Measurements from ENCODE around the gene RBMS1.

DNA sequence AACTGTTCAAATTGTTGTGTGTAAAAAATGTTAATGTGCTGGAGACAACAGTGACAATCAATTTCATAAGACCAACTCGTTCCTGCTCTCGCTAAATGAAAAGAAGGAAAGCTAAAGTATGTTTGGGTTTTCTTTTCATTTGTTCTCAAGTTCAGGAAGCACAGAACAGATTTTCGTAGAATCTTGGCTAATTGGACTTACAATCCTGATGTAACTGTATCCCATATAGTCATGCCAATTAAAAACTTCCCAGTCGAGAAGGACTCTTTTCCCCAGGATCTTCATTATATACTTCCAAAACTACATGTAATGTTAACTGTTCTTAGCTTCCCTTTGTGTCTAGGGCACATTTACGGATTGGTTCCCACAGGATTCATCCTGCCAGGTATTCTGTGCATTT, 158.2 kb downstream of the RBMS1 start:
- TF ChIP-seq POLR2A (IDR thresholded peaks at IDR 0.05; ENCODE audit: low read depth, low read length) (no peak), SMC3 (IDR thresholded peaks at IDR 0.05; ENCODE audit: low read depth, low read length) (no peak), CEBPB (IDR thresholded peaks at IDR 0.05; ENCODE audit: low read depth, low read length) (no peak), RAD21 (IDR thresholded peaks at IDR 0.05; ENCODE audit: low read length) (no peak), MAZ (IDR thresholded peaks at IDR 0.05; ENCODE audit: borderline replicate concordance, low read depth, low read length) (no peak), CHD1 (IDR thresholded peaks at IDR 0.05; ENCODE audit: low read depth, low read length) (no peak), RFX5 (IDR thresholded peaks at IDR 0.05; ENCODE audit: low read depth, low read length) (no peak), BHLHE40 (IDR thresholded peaks at IDR 0.05; ENCODE audit: low read depth, low read length) (no peak), MXI1 (IDR thresholded peaks at IDR 0.05; ENCODE audit: borderline replicate concordance, low read depth, low read length) (no peak), RCOR1 (IDR thresholded peaks at IDR 0.05; ENCODE audit: insufficient replicate concordance, low read length) (no peak)
- TF ChIP-seq, protein P1, sequence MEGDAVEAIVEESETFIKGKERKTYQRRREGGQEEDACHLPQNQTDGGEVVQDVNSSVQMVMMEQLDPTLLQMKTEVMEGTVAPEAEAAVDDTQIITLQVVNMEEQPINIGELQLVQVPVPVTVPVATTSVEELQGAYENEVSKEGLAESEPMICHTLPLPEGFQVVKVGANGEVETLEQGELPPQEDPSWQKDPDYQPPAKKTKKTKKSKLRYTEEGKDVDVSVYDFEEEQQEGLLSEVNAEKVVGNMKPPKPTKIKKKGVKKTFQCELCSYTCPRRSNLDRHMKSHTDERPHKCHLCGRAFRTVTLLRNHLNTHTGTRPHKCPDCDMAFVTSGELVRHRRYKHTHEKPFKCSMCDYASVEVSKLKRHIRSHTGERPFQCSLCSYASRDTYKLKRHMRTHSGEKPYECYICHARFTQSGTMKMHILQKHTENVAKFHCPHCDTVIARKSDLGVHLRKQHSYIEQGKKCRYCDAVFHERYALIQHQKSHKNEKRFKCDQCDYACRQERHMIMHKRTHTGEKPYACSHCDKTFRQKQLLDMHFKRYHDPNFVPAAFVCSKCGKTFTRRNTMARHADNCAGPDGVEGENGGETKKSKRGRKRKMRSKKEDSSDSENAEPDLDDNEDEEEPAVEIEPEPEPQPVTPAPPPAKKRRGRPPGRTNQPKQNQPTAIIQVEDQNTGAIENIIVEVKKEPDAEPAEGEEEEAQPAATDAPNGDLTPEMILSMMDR (conservative IDR thresholded peaks at IDR 0.05; ENCODE audit: low read depth, low read length) = no peak
- TF ChIP-seq, protein P2, sequence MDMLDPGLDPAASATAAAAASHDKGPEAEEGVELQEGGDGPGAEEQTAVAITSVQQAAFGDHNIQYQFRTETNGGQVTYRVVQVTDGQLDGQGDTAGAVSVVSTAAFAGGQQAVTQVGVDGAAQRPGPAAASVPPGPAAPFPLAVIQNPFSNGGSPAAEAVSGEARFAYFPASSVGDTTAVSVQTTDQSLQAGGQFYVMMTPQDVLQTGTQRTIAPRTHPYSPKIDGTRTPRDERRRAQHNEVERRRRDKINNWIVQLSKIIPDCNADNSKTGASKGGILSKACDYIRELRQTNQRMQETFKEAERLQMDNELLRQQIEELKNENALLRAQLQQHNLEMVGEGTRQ (IDR thresholded peaks at IDR 0.05; ENCODE audit: low read depth, low read length) = no peak

Measured in IMR-90 (cell line).